HL-60 (cell line): ENCODE results near the gene ZRSR2.

Source experiments
- DNase-seq, 2 experiments: peaks; one replicate each; pipeline ENCODE4 v3.0.0-alpha.2; 2010 to 2020; ENCODE audit warnings: low read depth in 1 of 2, low spot score in 1 of 2
- H3K27ac ChIP-seq: fragments of 250-450 bp; sonication (Bioruptor Pico); replicated peaks from 2 replicates; pipeline ENCODE4 v1.5.1; 2020; ENCODE audit warnings: mild to moderate bottlenecking, moderate library complexity
- H3K27me3 ChIP-seq: fragments of 250-450 bp; sonication (Bioruptor Pico); 2 replicates; pipeline ENCODE4 v1.5.1; 2021; ENCODE audit warnings: mild to moderate bottlenecking, moderate library complexity; ENCODE audit not compliant: insufficient read depth, poor library complexity, severe bottlenecking
- H3K4me3 ChIP-seq: replicated peaks from 2 replicates; pipeline ENCODE4 v1.5.1; 2011; ENCODE audit warnings: mild to moderate bottlenecking, control low read depth, low read length; ENCODE audit not compliant: insufficient read depth
- CTCF ChIP-seq: IDR thresholded peaks from one replicate; pipeline ENCODE4 v1.5.1; 2011; ENCODE audit warnings: low read length, control low read depth, inconsistent platforms; ENCODE audit not compliant: insufficient read depth
- GABPA ChIP-seq: IDR thresholded peaks from 2 replicates; pipeline ENCODE4 v1.6.1; 2012; ENCODE audit warnings: low read depth
- POLR2AphosphoS5 ChIP-seq: IDR thresholded peaks from 2 replicates; pipeline ENCODE4 v1.6.1; 2012; ENCODE audit warnings: low read depth
- SPI1 ChIP-seq: IDR thresholded peaks from 2 replicates; pipeline ENCODE4 v1.6.1; 2012; ENCODE audit warnings: low read depth, mild to moderate bottlenecking, borderline replicate concordance
- TF ChIP-seq, protein P1 (sequence below): IDR thresholded peaks from 2 replicates; pipeline ENCODE4 v1.6.1; 2012; ENCODE audit warnings: low read depth; ENCODE audit not compliant: insufficient replicate concordance

The ZRSR2 gene

DNA sequence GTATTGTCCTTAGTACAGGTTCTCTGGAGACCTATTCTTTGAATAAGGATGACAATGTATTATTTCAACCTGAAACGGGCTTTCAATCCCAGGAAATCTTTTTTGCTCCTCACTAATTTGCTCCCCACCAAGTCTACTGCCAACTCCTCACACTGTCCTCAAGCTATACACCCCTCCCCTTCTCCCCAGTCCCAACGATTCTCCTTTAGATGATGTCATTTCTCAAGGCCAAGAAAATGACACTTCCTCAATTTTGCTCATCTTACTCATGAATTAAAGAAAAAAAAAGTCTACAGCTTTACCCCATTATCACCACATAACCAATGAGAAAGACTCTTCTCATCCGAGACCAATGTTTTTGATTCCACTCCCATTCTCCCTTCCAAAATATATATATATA lies 43.8 kb downstream of the ZRSR2 start:
- DNase-seq, result peak in 1 of 2 experiments; percentile 39
- Histone ChIP-seq H3K27ac (no peak overlapping the region), H3K4me3 (no peak overlapping the region), H3K27me3 (no peaks in the 10 kb centered on the region)
- TF ChIP-seq POLR2AphosphoS5, result no peak
- TF ChIP-seq GABPA, result no peak
- TF ChIP-seq CTCF, result no peak
- TF ChIP-seq SPI1, result peak; percentile 80

DNA sequence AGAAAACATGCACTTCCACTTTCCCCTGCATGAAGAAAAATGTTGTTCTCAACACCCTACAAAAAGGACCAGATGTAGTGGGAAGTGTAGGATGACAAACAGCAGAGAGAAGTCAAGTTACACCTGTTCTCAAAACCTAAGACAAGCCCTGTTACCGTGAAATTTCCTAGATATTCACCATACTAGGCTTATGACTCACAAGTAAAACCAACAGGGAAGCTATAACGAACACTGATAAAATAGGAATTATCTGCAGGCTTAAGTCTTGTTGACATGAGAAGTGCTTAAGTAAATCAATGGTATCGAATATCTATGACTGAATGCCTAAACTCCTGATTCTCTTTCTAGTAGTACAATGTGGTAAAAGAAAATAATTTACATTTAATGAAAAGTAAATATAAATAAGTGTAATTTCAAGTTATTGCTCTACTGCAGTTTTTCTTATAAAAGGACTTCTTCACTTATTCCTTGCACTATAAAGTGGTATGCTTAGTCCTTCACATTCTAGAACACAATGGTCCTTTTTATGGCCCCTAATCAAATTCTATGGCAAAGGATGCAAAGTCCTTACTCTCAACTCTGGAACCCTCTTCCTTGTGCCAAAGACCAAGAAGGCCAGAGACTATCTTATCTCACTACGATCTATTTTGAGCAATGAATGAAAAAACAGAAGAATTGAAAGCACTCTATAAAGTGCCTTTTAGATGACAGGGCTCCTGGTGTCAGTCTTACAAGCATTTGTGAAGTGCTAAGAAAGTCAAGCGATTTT lies 44.7 kb downstream of the ZRSR2 start:
- no peak for DNase-seq
- H3K27ac ChIP-seq, result no peak overlapping the region
- TF ChIP-seq POLR2AphosphoS5 (no peak), SPI1 (no peak), CTCF (no peak), GABPA (no peak)
- TF ChIP-seq, protein P1, sequence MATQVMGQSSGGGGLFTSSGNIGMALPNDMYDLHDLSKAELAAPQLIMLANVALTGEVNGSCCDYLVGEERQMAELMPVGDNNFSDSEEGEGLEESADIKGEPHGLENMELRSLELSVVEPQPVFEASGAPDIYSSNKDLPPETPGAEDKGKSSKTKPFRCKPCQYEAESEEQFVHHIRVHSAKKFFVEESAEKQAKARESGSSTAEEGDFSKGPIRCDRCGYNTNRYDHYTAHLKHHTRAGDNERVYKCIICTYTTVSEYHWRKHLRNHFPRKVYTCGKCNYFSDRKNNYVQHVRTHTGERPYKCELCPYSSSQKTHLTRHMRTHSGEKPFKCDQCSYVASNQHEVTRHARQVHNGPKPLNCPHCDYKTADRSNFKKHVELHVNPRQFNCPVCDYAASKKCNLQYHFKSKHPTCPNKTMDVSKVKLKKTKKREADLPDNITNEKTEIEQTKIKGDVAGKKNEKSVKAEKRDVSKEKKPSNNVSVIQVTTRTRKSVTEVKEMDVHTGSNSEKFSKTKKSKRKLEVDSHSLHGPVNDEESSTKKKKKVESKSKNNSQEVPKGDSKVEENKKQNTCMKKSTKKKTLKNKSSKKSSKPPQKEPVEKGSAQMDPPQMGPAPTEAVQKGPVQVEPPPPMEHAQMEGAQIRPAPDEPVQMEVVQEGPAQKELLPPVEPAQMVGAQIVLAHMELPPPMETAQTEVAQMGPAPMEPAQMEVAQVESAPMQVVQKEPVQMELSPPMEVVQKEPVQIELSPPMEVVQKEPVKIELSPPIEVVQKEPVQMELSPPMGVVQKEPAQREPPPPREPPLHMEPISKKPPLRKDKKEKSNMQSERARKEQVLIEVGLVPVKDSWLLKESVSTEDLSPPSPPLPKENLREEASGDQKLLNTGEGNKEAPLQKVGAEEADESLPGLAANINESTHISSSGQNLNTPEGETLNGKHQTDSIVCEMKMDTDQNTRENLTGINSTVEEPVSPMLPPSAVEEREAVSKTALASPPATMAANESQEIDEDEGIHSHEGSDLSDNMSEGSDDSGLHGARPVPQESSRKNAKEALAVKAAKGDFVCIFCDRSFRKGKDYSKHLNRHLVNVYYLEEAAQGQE, result no peak
- H3K27me3 ChIP-seq, result no peaks in the 10 kb centered on the region
- no peak overlapping the region for H3K4me3 ChIP-seq

DNA sequence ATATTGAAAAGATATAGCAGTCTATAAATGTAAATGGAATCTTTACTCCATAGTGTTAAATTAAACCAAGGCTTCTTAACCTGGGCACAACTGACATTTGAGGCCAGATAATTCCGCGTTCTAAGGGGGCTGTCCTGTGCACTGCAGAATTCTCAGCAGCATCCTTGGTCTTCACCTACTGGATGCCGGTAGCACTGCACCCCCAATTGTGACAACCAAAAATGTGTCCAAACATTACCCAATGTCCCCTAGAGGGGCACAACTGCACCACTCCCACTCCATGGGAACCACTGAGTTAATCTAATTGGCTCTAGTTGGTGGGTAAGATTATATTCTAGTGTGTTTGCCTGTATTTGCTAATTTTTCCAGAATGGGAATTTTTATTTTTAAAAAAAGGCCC lies 47.7 kb downstream of the ZRSR2 start:
- Histone ChIP-seq H3K27ac (no peak overlapping the region), H3K27me3 (no peaks in the 10 kb centered on the region), H3K4me3 (no peak overlapping the region)
- DNase-seq, result no peak
- TF ChIP-seq POLR2AphosphoS5 (no peak), SPI1 (no peak), CTCF (no peak)

- no peak overlapping the region for H3K4me3 ChIP-seq
- no peak overlapping the region for H3K27ac ChIP-seq
- no peaks in the 10 kb centered on the region for H3K27me3 ChIP-seq
- TF ChIP-seq, protein P1, result no peak
- TF ChIP-seq POLR2AphosphoS5, result no peak
- TF ChIP-seq GABPA, result no peak
- no peak for TF ChIP-seq SPI1
- TF ChIP-seq CTCF, result no peak
- no peak for DNase-seq
Measured at GRCh38 chrX:15841853-15842516, 51.7 kb downstream of the ZRSR2 start.
